DND-41 (cell line): ENCODE results near the gene GPS2.

Experiments
- ATAC-seq: fragments of 200-7000 bp; cut with Tn5 transposase; 3 replicates; pipeline ENCODE4 v1.9.1; 2021; ENCODE audit warnings: low read depth; ENCODE audit not compliant: insufficient read depth
- DNase-seq: peaks from one replicate; pipeline ENCODE4 v3.0.0-alpha.2; 2020
- H2AFZ ChIP-seq: 2 replicates; pipeline ENCODE4 v1.6.0; 2012; ENCODE audit warnings: low read depth, low read length
- H3K27ac ChIP-seq: 2 replicates; pipeline ENCODE4 v1.5.1; 2012; ENCODE audit warnings: low read length, inconsistent platforms
- H3K27me3 ChIP-seq: fragments of 200-600 bp; sonication (generic); 2 replicates; pipeline ENCODE4 v1.6.0; 2012; ENCODE audit warnings: low read length, mild to moderate bottlenecking, inconsistent platforms; ENCODE audit not compliant: insufficient read depth, poor library complexity
- H3K36me3 ChIP-seq: 2 replicates; pipeline ENCODE4 v1.5.1; 2012; ENCODE audit warnings: low read length, inconsistent platforms; ENCODE audit not compliant: insufficient read depth
- H3K4me1 ChIP-seq: 2 replicates; pipeline ENCODE4 v1.5.1; 2012; ENCODE audit warnings: mild to moderate bottlenecking, low read length; ENCODE audit not compliant: insufficient read depth
- H3K4me2 ChIP-seq: 2 replicates; pipeline ENCODE4 v1.6.0; 2012; ENCODE audit warnings: mild to moderate bottlenecking, moderate library complexity, low read length, inconsistent platforms; ENCODE audit not compliant: insufficient read depth
- H3K4me3 ChIP-seq, 2 experiments: fragments of 200-600 bp in 1 of 2; shearing (Covaris generic) in 1 of 2; 2 replicates each; pipeline ENCODE4 v1.5.1; 2012 to 2016; ENCODE audit warnings: inconsistent platforms in 2 of 2, low read length in 2 of 2, mild to moderate bottlenecking in 2 of 2, low read depth in 1 of 2, moderate library complexity in 1 of 2
- H3K79me2 ChIP-seq: 2 replicates; pipeline ENCODE4 v1.6.0; 2012; ENCODE audit warnings: low read length, inconsistent platforms; ENCODE audit not compliant: insufficient read depth
- H3K9ac ChIP-seq: 2 replicates; pipeline ENCODE4 v1.6.0; 2012; ENCODE audit warnings: low read depth, mild to moderate bottlenecking, inconsistent platforms, low read length, moderate library complexity
- H3K9me3 ChIP-seq: 2 replicates; pipeline ENCODE4 v1.5.1; 2012; ENCODE audit warnings: low read length, moderate library complexity, mild to moderate bottlenecking, inconsistent platforms; ENCODE audit not compliant: insufficient read depth, severe bottlenecking
- H4K20me1 ChIP-seq: 2 replicates; pipeline ENCODE4 v1.6.0; 2012; ENCODE audit warnings: low read length; ENCODE audit not compliant: insufficient read depth
- CTCF ChIP-seq: IDR thresholded peaks from 2 replicates; pipeline ENCODE4 v1.5.1; 2012; ENCODE audit warnings: borderline replicate concordance, low read length, moderate library complexity, mild to moderate bottlenecking; ENCODE audit not compliant: poor library complexity, severe bottlenecking; ENCODE audit errors: extremely low read depth
- EZH2 ChIP-seq: IDR thresholded peaks from 3 replicates; pipeline ENCODE4 v1.6.1; 2012; ENCODE audit warnings: borderline replicate concordance, low read depth, mild to moderate bottlenecking, moderate library complexity, low read length, inconsistent platforms; ENCODE audit not compliant: severe bottlenecking

Gene GPS2

GRCh38 chr17:7357381-7357780 lies 42.2 kb upstream of the GPS2 start:
- Histone ChIP-seq H2AFZ (no peak overlapping the region), H3K27me3 (no peaks in the 10 kb centered on the region), H4K20me1 (no peaks in the 10 kb centered on the region), H3K27ac (no peak overlapping the region), H3K79me2 (no peaks in the 10 kb centered on the region), H3K4me2 (no peak overlapping the region), H3K9me3 (no peaks in the 10 kb centered on the region), H3K4me3 (no peak overlapping the region), H3K9ac (no peak overlapping the region), H3K36me3 (no peaks in the 10 kb centered on the region), H3K4me1 (peaks cover 7% of the 10 kb centered on the region)
- no peak for DNase-seq
- no peak for ATAC-seq
- TF ChIP-seq CTCF = no peak
- TF ChIP-seq EZH2 = no peak

- Histone ChIP-seq H3K79me2 (no peaks in the 10 kb centered on the region), H3K4me2 (no peak overlapping the region), H3K4me1 (peaks cover 7% of the 10 kb centered on the region), H2AFZ (no peak overlapping the region), H3K27me3 (no peaks in the 10 kb centered on the region), H4K20me1 (no peaks in the 10 kb centered on the region), H3K9me3 (no peaks in the 10 kb centered on the region), H3K36me3 (no peaks in the 10 kb centered on the region; the same call in 1 of the 2 replicates), H3K27ac (no peak overlapping the region), H3K9ac (no peak overlapping the region), H3K4me3 (no peak overlapping the region)
- DNase-seq = no peak
- no peak for TF ChIP-seq EZH2
- no peak for TF ChIP-seq CTCF
- no peak for ATAC-seq
These were observed 41.6 kb upstream of the GPS2 start for GRCh38 chr17:7356756-7357155.

- H3K4me2 ChIP-seq = peak overlapping the region; percentile 17; the same call in 1 of the 2 replicates
- no peak overlapping the region for H3K4me3 ChIP-seq
These were observed 41.0 kb upstream of the GPS2 start for GRCh38 chr17:7356072-7356549.

More at GRCh38 chr17:7356072-7356549, 41.0 kb upstream of the GPS2 start:
- Histone ChIP-seq H3K9me3 (no peaks in the 10 kb centered on the region), H3K27me3 (no peaks in the 10 kb centered on the region), H3K36me3 (peaks cover 2% of the 10 kb centered on the region; the same call in 1 of the 2 replicates), H4K20me1 (no peaks in the 10 kb centered on the region), H2AFZ (peak overlapping the region; percentile 64), H3K27ac (no peak overlapping the region), H3K79me2 (no peaks in the 10 kb centered on the region), H3K9ac (0 out of 2 replicates have a peak overlapping the region, but pooled peaks have one; percentile 7), H3K4me1 (peaks cover 7% of the 10 kb centered on the region)
- DNase-seq (peak; percentile 86), ATAC-seq (peak; percentile 97)
- TF ChIP-seq CTCF (peak; percentile 98), EZH2 (no peak)
